ENCODE data around the gene SLCO2A1. TPM values are rescaled to one million over a fixed set of nuclear protein-coding genes. Genes with fewer than 3 reads are reported as not detected.

SLCO2A1 gene
- polyA plus RNA-seq, 1 experiment = 5.4 TPM

- POLR2A ChIA-PET = no interaction called here
- TF ChIP-seq, protein P1, sequence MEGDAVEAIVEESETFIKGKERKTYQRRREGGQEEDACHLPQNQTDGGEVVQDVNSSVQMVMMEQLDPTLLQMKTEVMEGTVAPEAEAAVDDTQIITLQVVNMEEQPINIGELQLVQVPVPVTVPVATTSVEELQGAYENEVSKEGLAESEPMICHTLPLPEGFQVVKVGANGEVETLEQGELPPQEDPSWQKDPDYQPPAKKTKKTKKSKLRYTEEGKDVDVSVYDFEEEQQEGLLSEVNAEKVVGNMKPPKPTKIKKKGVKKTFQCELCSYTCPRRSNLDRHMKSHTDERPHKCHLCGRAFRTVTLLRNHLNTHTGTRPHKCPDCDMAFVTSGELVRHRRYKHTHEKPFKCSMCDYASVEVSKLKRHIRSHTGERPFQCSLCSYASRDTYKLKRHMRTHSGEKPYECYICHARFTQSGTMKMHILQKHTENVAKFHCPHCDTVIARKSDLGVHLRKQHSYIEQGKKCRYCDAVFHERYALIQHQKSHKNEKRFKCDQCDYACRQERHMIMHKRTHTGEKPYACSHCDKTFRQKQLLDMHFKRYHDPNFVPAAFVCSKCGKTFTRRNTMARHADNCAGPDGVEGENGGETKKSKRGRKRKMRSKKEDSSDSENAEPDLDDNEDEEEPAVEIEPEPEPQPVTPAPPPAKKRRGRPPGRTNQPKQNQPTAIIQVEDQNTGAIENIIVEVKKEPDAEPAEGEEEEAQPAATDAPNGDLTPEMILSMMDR (IDR thresholded peaks at IDR 0.05; ENCODE audit: insufficient read depth, low read depth, low read length) = no peak
- no peaks in the 10 kb centered on the region for H3K36me3 ChIP-seq (ENCODE audit: control insufficient read depth, insufficient read depth, low read length)
- no peak for DNase-seq (ENCODE audit: low read depth)
- H3K27me3 ChIP-seq (ENCODE audit: control insufficient read depth, insufficient read depth, low read length) = peaks cover 1% of the 10 kb centered on the region; the same call in 1 of the 2 replicates
- no peak overlapping the region for H3K4me3 ChIP-seq (ENCODE audit: low read depth, low read length)
- CTCF ChIA-PET = interaction anchor here (0.8 kb wide), 1 partner anchor 19 kb away, joined by 4 read pairs; no protein-coding TSS in a partner anchor
Measured at GRCh38 chr3:134033315-134033996, 3.7 kb upstream of the SLCO2A1 start.

DNA sequence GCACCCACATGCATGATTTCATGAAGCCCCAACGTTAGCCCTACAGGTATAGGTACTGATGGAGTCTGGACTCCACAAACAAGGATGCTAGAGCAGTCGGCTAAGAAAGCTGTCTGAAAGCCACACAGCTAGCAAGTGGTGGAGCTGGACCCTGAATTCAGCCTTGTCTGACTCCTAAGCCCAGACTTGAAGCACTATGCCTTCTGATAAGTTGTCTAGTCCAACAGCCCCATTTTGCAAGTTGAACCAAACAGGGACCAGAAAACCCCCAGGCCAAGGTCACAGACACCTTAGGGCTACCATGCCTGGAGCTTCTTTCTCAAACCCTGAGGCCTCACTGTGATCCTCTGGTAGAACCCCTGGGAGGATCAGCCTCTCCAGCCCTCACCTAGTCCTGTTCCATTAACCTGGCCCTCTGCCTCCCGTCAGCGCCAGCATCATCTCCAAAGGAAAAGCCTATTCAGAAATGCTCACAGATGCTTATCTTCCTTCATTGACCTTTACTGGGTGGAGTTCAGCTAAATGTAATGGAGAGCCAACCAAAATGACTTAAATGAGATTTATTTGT, 1.7 kb upstream of the SLCO2A1 start:
- POLR2A ChIA-PET = no interaction called here
- TF ChIP-seq, protein P1 (IDR thresholded peaks at IDR 0.05; ENCODE audit: insufficient read depth, low read depth, low read length) = no peak
- CTCF ChIA-PET = interaction anchor here (1.7 kb wide), 1 partner anchor 29 kb away, joined by 3 read pairs; no protein-coding TSS in a partner anchor
- Histone ChIP-seq H3K4me3 (ENCODE audit: low read depth, low read length) (no peak overlapping the region), H3K36me3 (ENCODE audit: control insufficient read depth, insufficient read depth, low read length) (no peaks in the 10 kb centered on the region), H3K27me3 (ENCODE audit: control insufficient read depth, insufficient read depth, low read length) (peaks cover 6% of the 10 kb centered on the region)
- no peak for DNase-seq (ENCODE audit: low read depth)

GRCh38 chr3:134030379-134031347, 938 bp upstream of the SLCO2A1 start:
- Histone ChIP-seq H3K36me3 (ENCODE audit: control insufficient read depth, insufficient read depth, low read length) (no peaks in the 10 kb centered on the region), H3K4me3 (ENCODE audit: low read depth, low read length) (peak overlapping the region; percentile 60), H3K27me3 (ENCODE audit: control insufficient read depth, insufficient read depth, low read length) (peaks cover 6% of the 10 kb centered on the region)
- CTCF ChIA-PET = interaction anchor here (1.7 kb wide), 1 partner anchor 28 kb away, joined by 3 read pairs; no protein-coding TSS in a partner anchor
- TF ChIP-seq, protein P1 (IDR thresholded peaks at IDR 0.05; ENCODE audit: insufficient read depth, low read depth, low read length) = no peak
- POLR2A ChIA-PET = no interaction called here
- no peak for DNase-seq (ENCODE audit: low read depth)

- DNase-seq (ENCODE audit: low read depth) = no peak
- H3K27me3 ChIP-seq (ENCODE audit: control insufficient read depth, insufficient read depth, low read length) = peaks cover 6% of the 10 kb centered on the region
- TF ChIP-seq, protein P1 (IDR thresholded peaks at IDR 0.05; ENCODE audit: insufficient read depth, low read depth, low read length) = no peak
- CTCF ChIA-PET = no interaction called here
- H3K4me3 ChIP-seq (ENCODE audit: low read depth, low read length) = peak overlapping the region; percentile 60
- no peaks in the 10 kb centered on the region for H3K36me3 ChIP-seq (ENCODE audit: control insufficient read depth, insufficient read depth, low read length)
- POLR2A ChIA-PET = no interaction called here
Measured at GRCh38 chr3:134029256-134029733, 430 bp downstream of the SLCO2A1 start.
